Endothelial cell of umbilical vein (primary cell): Measurements from ENCODE around the gene EPB41L2. TPM values are rescaled to one million over a fixed set of nuclear protein-coding genes. Genes with fewer than 3 reads are reported as not detected.

ENCODE experiments used
- BruUV-seq: library from RNA; stranded (reverse); fragments of 400-500 nt; replicated peaks from 2 replicates; lab custom pipeline; 2021; lab: Mats Ljungman, UMichigan
- CTCF ChIA-PET: fragments of 300-600, 350-600 bp; sonication (Branson Sonifier 250); formaldehyde crosslinking; loops from one replicate; lab custom pipeline; 2021; ENCODE audit warnings: antibody characterized with exemption, inconsistent platforms; lab: Charles Lee
- POLR2A ChIA-PET: fragments of 300-600, 350-600 bp; sonication (Branson Sonifier 250); formaldehyde crosslinking; loops from one replicate; lab custom pipeline; 2021; ENCODE audit warnings: antibody characterized with exemption, inconsistent platforms; lab: Charles Lee
- DNase-seq: peaks from one replicate; pipeline ENCODE4 v3.0.0-alpha.2; 2011; ENCODE audit warnings: low read depth, low spot score
- FAIRE-seq: peaks from 2 replicates; lab custom pipeline; 2011; peaks lifted over from hg19 to GRCh38; lab: Jason Lieb, UNC
- H2AFZ ChIP-seq: 2 replicates; pipeline ENCODE4 v1.6.0; 2012; ENCODE audit warnings: low read depth, low read length, control low read depth, inconsistent platforms
- H3K27ac ChIP-seq: 2 replicates; pipeline ENCODE4 v1.5.1; 2011; ENCODE audit warnings: low read depth, mild to moderate bottlenecking, control low read depth, low read length, moderate library complexity; ENCODE audit not compliant: insufficient read depth
- H3K27me3 ChIP-seq, 2 experiments: 2 replicates each; pipeline versions ENCODE4 v1.6.0 to v1.6.1; 2011; ENCODE audit warnings: low read length in 2 of 2, mixed read lengths in 1 of 2; ENCODE audit not compliant: control insufficient read depth in 2 of 2, insufficient read depth in 2 of 2
- H3K36me3 ChIP-seq, 2 experiments: 2 replicates in 1 of 2; 3 replicates in 1 of 2; pipeline ENCODE4 v1.5.1; 2011; ENCODE audit warnings: low read length in 2 of 2, mild to moderate bottlenecking in 1 of 2, moderate library complexity in 1 of 2; ENCODE audit not compliant: control insufficient read depth in 2 of 2, insufficient read depth in 2 of 2; ENCODE audit errors: extremely low read depth in 1 of 2
- H3K4me1 ChIP-seq: 3 replicates; pipeline ENCODE4 v1.5.1; 2011; ENCODE audit warnings: mild to moderate bottlenecking, low read length; ENCODE audit not compliant: control insufficient read depth, insufficient read depth; ENCODE audit errors: extremely low read depth
- H3K4me2 ChIP-seq: 2 replicates; pipeline ENCODE4 v1.6.1; 2011; ENCODE audit warnings: low read length, control low read depth, mixed read lengths; ENCODE audit not compliant: insufficient read depth
- H3K4me3 ChIP-seq, 3 experiments: fragments of 200-600 bp in 1 of 3; sonication (generic), shearing (Covaris generic) in 1 of 3; replicated peaks in 1 of 3; 2 replicates each; pipeline ENCODE4 v1.5.1; 2011 to 2016; ENCODE audit warnings: control low read depth in 3 of 3, low read length in 3 of 3, mild to moderate bottlenecking in 2 of 3, inconsistent platforms in 1 of 3, low read depth in 1 of 3, moderate library complexity in 1 of 3; ENCODE audit not compliant: insufficient read depth in 1 of 3
- H3K79me2 ChIP-seq: 2 replicates; pipeline ENCODE4 v1.6.0; 2012; ENCODE audit warnings: low read length, inconsistent platforms; ENCODE audit not compliant: control insufficient read depth, insufficient read depth
- H3K9ac ChIP-seq: replicated peaks from 2 replicates; pipeline ENCODE3; 2011; ENCODE audit warnings: low read length, control low read depth; ENCODE audit not compliant: insufficient read depth; ENCODE audit errors: extremely low read depth
- H3K9me1 ChIP-seq: replicated peaks from 3 replicates; pipeline ENCODE4 v1.6.0; 2011; ENCODE audit warnings: mild to moderate bottlenecking, low read length; ENCODE audit not compliant: control insufficient read depth, insufficient read depth; ENCODE audit errors: extremely low read depth
- H3K9me3 ChIP-seq: replicated peaks from 2 replicates; pipeline ENCODE4 v1.5.1; 2012; ENCODE audit warnings: low read length, inconsistent platforms; ENCODE audit not compliant: control insufficient read depth, insufficient read depth
- H4K20me1 ChIP-seq: replicated peaks from 2 replicates; pipeline ENCODE3; 2011; ENCODE audit warnings: mild to moderate bottlenecking, low read length; ENCODE audit not compliant: control insufficient read depth, insufficient read depth; ENCODE audit errors: extremely low read depth
- CTCF ChIP-seq, 2 donors: IDR thresholded peaks; 1 replicate in 1 of 2; 2 replicates in 1 of 2; pipeline ENCODE4 v1.5.1; 2011; ENCODE audit warnings: low read length in 2 of 2, mild to moderate bottlenecking in 2 of 2, moderate library complexity in 2 of 2, control low read depth in 1 of 2, inconsistent platforms in 1 of 2, low read depth in 1 of 2; ENCODE audit not compliant: insufficient read depth in 1 of 2; ENCODE audit errors: extremely low read depth in 1 of 2
- EZH2 ChIP-seq: IDR thresholded peaks from 2 replicates; pipeline ENCODE4 v1.6.1; 2012; ENCODE audit warnings: borderline replicate concordance, low read depth, mild to moderate bottlenecking, moderate library complexity, low read length, inconsistent platforms; ENCODE audit not compliant: severe bottlenecking
- FOS ChIP-seq: IDR thresholded peaks from 2 replicates; pipeline ENCODE4 v1.6.1; 2011; ENCODE audit warnings: mild to moderate bottlenecking, low read length, moderate library complexity, borderline replicate concordance; ENCODE audit not compliant: insufficient read depth
- GATA2 ChIP-seq: IDR thresholded peaks from 2 replicates; pipeline ENCODE4 v1.7.0; 2011; ENCODE audit warnings: low read depth, mild to moderate bottlenecking, moderate library complexity, mixed read lengths, low read length; ENCODE audit not compliant: insufficient read length, insufficient read depth
- JUN ChIP-seq: IDR thresholded peaks from 2 replicates; pipeline ENCODE4 v1.6.1; 2011; ENCODE audit warnings: borderline replicate concordance, low read depth; ENCODE audit not compliant: insufficient read length, insufficient read depth
- MAX ChIP-seq: IDR thresholded peaks from 2 replicates; pipeline ENCODE4 v1.6.1; 2011; ENCODE audit not compliant: insufficient read depth, insufficient read length
- MYC ChIP-seq: IDR thresholded peaks from one replicate; pipeline ENCODE4 v1.6.1; 2011; ENCODE audit warnings: mild to moderate bottlenecking, low read depth, low read length
- POLR2A ChIP-seq: IDR thresholded peaks from 2 replicates; pipeline ENCODE4 v1.6.1; 2012; ENCODE audit warnings: low read depth, mild to moderate bottlenecking, control low read depth, low read length
- POLR2AphosphoS5 ChIP-seq: IDR thresholded peaks from 2 replicates; pipeline ENCODE4 v1.6.1; 2012; ENCODE audit warnings: low read depth, mild to moderate bottlenecking, control low read depth, low read length, moderate library complexity; ENCODE audit not compliant: insufficient read depth
- dilution Hi-C: fragments of 300-500 bp; cut with MboI; formaldehyde crosslinking; loops from one replicate; pipeline ENCODE4 v1.15.0; 2019; ENCODE audit warnings: low sequenced_read_pairs; ENCODE audit not compliant: extremely low pct_ligation_motif_present
- intact Hi-C: fragments of 100-400 bp; cut with micrococcal nuclease; formaldehyde crosslinking; loops from one replicate; pipeline ENCODE4 v1.10.0; 2022
- polyA plus RNA-seq, 4 experiments: library from polyadenylated mRNA; depleted of rRNA in 3 of 4; stranded (reverse) in 3 of 4; unstranded in 1 of 4; fragments of >200 nt; gene quantifications; 2 replicates each; pipeline versions ENCODE4 v1.2.1 to v1.2.3, GENCODE V29; 2011 to 2012; ENCODE audit warnings: missing spikeins in 1 of 4
- total RNA-seq: library from RNA; stranded (reverse); gene quantifications from 2 replicates; pipeline ENCODE4 v1.2.3, GENCODE V29; 2021

The EPB41L2 gene
- total and polyA plus RNA-seq, 2 donors (not counting 3 experiments of a cell fraction or from before 2014, with no cell fraction given): 26.5 to 87.7 TPM

GRCh38 chr6:131067521-131067920 lies 4.5 kb upstream of the EPB41L2 start:
- CTCF ChIA-PET: no interaction called here
- Histone ChIP-seq H3K9ac (no peak overlapping the region), H3K4me2 (no peak overlapping the region), H3K27me3 (no peaks in the 10 kb centered on the region), H3K4me1 (peaks cover 6% of the 10 kb centered on the region), H3K36me3 (no peaks in the 10 kb centered on the region), H3K9me3 (no peaks in the 10 kb centered on the region), H4K20me1 (no peaks in the 10 kb centered on the region), H3K27ac (no peak overlapping the region), H3K4me3 (no peak overlapping the region), H3K79me2 (peaks cover 2% of the 10 kb centered on the region), H3K9me1 (no peaks in the 10 kb centered on the region), H2AFZ (no peak overlapping the region)
- dilution Hi-C loops: no loop called here
- DNase-seq (no peak), FAIRE-seq (no peak)
- no peak for TF ChIP-seq EZH2
- no TSS peak for BruUV-seq
- POLR2A ChIA-PET: no interaction called here
- intact Hi-C loops: no loop called here

GRCh38 chr6:131065824-131066171 lies 2.8 kb upstream of the EPB41L2 start:
- ChIA-PET CTCF (interaction anchor here (1.3 to 1.6 kb wide), 2 partner anchors 54 to 181 kb away, joined by 3 to 5 read pairs; no protein-coding TSS in a partner anchor), POLR2A (no interaction called here)
- TF ChIP-seq MAX (no peak), CTCF (IDR thresholded peaks at IDR 0.05; ENCODE audit: extremely low read depth in 1 of 2, insufficient read depth in 1 of 2, low read depth in 1 of 2, low read length in 2 of 2) (no peak), JUN (no peak), EZH2 (no peak), GATA2 (no peak), FOS (no peak), POLR2A (no peak), POLR2AphosphoS5 (no peak), MYC (no peak)
- H3K4me2 ChIP-seq: no peak overlapping the region
- BruUV-seq: no TSS peak
- H2AFZ ChIP-seq: no peak overlapping the region
- no peaks in the 10 kb centered on the region for H3K27me3 ChIP-seq
- no peaks in the 10 kb centered on the region for H3K36me3 ChIP-seq
- no peak overlapping the region for H3K4me3 ChIP-seq
- no peak overlapping the region for H3K27ac ChIP-seq
- H3K9ac ChIP-seq: no peak overlapping the region
- intact Hi-C loops (no loop called here), dilution Hi-C loops (no loop called here)
- H3K9me3 ChIP-seq: no peaks in the 10 kb centered on the region
- DNase-seq: no peak
- H3K4me1 ChIP-seq: peaks cover 10% of the 10 kb centered on the region
- H3K9me1 ChIP-seq: no peaks in the 10 kb centered on the region
- FAIRE-seq: no peak
- peaks cover 18% of the 10 kb centered on the region for H3K79me2 ChIP-seq
- no peaks in the 10 kb centered on the region for H4K20me1 ChIP-seq
